ENCODE data around the gene SLC9A4. TPM values are rescaled to one million over a fixed set of nuclear protein-coding genes. Genes with fewer than 3 reads are reported as not detected.

The SLC9A4 gene, protein sequence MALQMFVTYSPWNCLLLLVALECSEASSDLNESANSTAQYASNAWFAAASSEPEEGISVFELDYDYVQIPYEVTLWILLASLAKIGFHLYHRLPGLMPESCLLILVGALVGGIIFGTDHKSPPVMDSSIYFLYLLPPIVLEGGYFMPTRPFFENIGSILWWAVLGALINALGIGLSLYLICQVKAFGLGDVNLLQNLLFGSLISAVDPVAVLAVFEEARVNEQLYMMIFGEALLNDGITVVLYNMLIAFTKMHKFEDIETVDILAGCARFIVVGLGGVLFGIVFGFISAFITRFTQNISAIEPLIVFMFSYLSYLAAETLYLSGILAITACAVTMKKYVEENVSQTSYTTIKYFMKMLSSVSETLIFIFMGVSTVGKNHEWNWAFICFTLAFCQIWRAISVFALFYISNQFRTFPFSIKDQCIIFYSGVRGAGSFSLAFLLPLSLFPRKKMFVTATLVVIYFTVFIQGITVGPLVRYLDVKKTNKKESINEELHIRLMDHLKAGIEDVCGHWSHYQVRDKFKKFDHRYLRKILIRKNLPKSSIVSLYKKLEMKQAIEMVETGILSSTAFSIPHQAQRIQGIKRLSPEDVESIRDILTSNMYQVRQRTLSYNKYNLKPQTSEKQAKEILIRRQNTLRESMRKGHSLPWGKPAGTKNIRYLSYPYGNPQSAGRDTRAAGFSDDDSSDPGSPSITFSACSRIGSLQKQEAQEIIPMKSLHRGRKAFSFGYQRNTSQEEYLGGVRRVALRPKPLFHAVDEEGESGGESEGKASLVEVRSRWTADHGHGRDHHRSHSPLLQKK
- total RNA-seq (2014; rRNA removed; shearing (Covaris generic)): 0.03 TPM in 1 of 2 replicates, not detected in the other
- 0.10 and 0.22 TPM in 2 replicates for total RNA-seq (2022)
- Bru-seq, nascent RNA: not detected
- percentile 3 among the genes with signal in this experiment for BruChase-seq, experiment 1, labeled RNA remaining after a 6-hour chase
- BruChase-seq, experiment 2, labeled RNA remaining after a 2-hour chase: not detected
- long read RNA-seq: 0 reads

- Histone ChIP-seq H3K36me3 (ENCODE audit: insufficient read depth, low read length) (no peaks in the 10 kb centered on the region), H3K4me3 (ENCODE audit: low read depth, low read length, poor library complexity, severe bottlenecking) (no peak within 1 kb of the TSS), H3K9me2 (ENCODE audit: insufficient read depth, low read length) (no peaks in the 10 kb centered on the region), H2AFZ (ENCODE audit: low read length) (no peak within 1 kb of the TSS), H4K20me1 (ENCODE audit: insufficient read depth, low read length) (no peaks in the 10 kb centered on the region), H3K4me1 (ENCODE audit: insufficient read depth, low read length, poor library complexity, severe bottlenecking) (no peaks in the 10 kb centered on the region), H3K79me2 (ENCODE audit: insufficient read depth, low read depth, low read length) (no peaks in the 10 kb centered on the region), H3K9me3 (ENCODE audit: low read length) (no peaks in the 10 kb centered on the region), H3K27ac (ENCODE audit: low read depth, low read length, poor library complexity, severe bottlenecking) (no peak within 1 kb of the TSS), H3K4me2 (ENCODE audit: low read length) (no peak within 1 kb of the TSS)
- peak; percentile 93 for TF ChIP-seq CTCF (conservative IDR thresholded peaks at IDR 0.05; ENCODE audit: low read length)
- TF ChIP-seq EZH2phosphoT487 (IDR thresholded peaks at IDR 0.05; ENCODE audit: borderline replicate concordance, low read depth, low read length): no peak
- peak; percentile 27 for DNase-seq (ENCODE audit: low spot score)
- POLR2A ChIA-PET: no interaction called here
- no TSS peak for BruUV-seq (replicated peaks)
- intact Hi-C loops (cut with micrococcal nuclease; ENCODE audit: unreplicated experiment): loop anchor here (10.0 kb wide), 1 partner anchor 142 kb away; the partner anchor contains the start of gene SLC9A2
- CTCF ChIA-PET (ENCODE audit: unreplicated experiment): no interaction called here
Measured at GRCh38 chr2:102473020-102473419, at the start of gene SLC9A4. Gene SLC9A4, plus strand, starts transcription at chr2:102473226. Its CDS starts 534 bp downstream, at chr2:102473760.

- no peaks in the 10 kb centered on the region for H3K9me2 ChIP-seq (ENCODE audit: insufficient read depth, low read length)
- no peaks in the 10 kb centered on the region for H3K9me3 ChIP-seq (ENCODE audit: low read length)
- H3K79me2 ChIP-seq (ENCODE audit: insufficient read depth, low read depth, low read length): no peaks in the 10 kb centered on the region
- no peaks in the 10 kb centered on the region for H3K36me3 ChIP-seq (ENCODE audit: insufficient read depth, low read length)
- H4K20me1 ChIP-seq (ENCODE audit: insufficient read depth, low read length): no peaks in the 10 kb centered on the region
- H3K27ac ChIP-seq (ENCODE audit: low read depth, low read length, poor library complexity, severe bottlenecking): no peak overlapping the region
- intact Hi-C loops (cut with micrococcal nuclease; ENCODE audit: unreplicated experiment): no loop called here
- H3K4me3 ChIP-seq (ENCODE audit: low read depth, low read length, poor library complexity, severe bottlenecking): no peak overlapping the region
- TF ChIP-seq EZH2phosphoT487 (IDR thresholded peaks at IDR 0.05; ENCODE audit: borderline replicate concordance, low read depth, low read length) (no peak), CTCF (conservative IDR thresholded peaks at IDR 0.05; ENCODE audit: low read length) (no peak)
- POLR2A ChIA-PET: interaction anchor here (0.6 to 0.9 kb wide), 3 partner anchors 23 to 1673 kb away, joined by 3 to 4 read pairs (median 3); no protein-coding TSS in a partner anchor
- no peak overlapping the region for H2AFZ ChIP-seq (ENCODE audit: low read length)
- CTCF ChIA-PET (ENCODE audit: unreplicated experiment): no interaction called here
- no TSS peak for BruUV-seq (replicated peaks)
- no peak overlapping the region for H3K4me2 ChIP-seq (ENCODE audit: low read length)
- H3K4me1 ChIP-seq (ENCODE audit: insufficient read depth, low read length, poor library complexity, severe bottlenecking): no peaks in the 10 kb centered on the region
- no peak for DNase-seq (ENCODE audit: low spot score)
Measured at GRCh38 chr2:102423368-102423767, 49.7 kb upstream of the SLC9A4 start.
